Glutamatergic neuron (in vitro differentiated cells): Measurements from ENCODE around the gene MME. TPM values are rescaled to one million over a fixed set of nuclear protein-coding genes. Genes with fewer than 3 reads are reported as not detected.

Source experiments
- DNase-seq: peaks from one replicate; pipeline ENCODE4 v3.0.0; 2022
- H3K27ac Mint-ChIP-seq: one replicate; pipeline ENCODE4 v1.8.0; 2020; ENCODE audit warnings: mild to moderate bottlenecking, mixed read lengths, inconsistent platforms; ENCODE audit not compliant: unreplicated experiment
- H3K27me3 Mint-ChIP-seq: one replicate; pipeline ENCODE4 v1.8.0; 2020; ENCODE audit warnings: mild to moderate bottlenecking, moderate library complexity, mixed read lengths, inconsistent platforms; ENCODE audit not compliant: unreplicated experiment
- H3K36me3 Mint-ChIP-seq: one replicate; pipeline ENCODE4 v1.8.0; 2020; ENCODE audit warnings: mild to moderate bottlenecking, mixed read lengths, inconsistent platforms; ENCODE audit not compliant: unreplicated experiment
- H3K4me1 Mint-ChIP-seq: one replicate; pipeline ENCODE4 v1.8.0; 2020; ENCODE audit warnings: mild to moderate bottlenecking, low read depth, mixed read lengths, inconsistent platforms; ENCODE audit not compliant: unreplicated experiment
- H3K4me3 Mint-ChIP-seq: one replicate; pipeline ENCODE4 v1.8.0; 2020; ENCODE audit warnings: mild to moderate bottlenecking, mixed read lengths, inconsistent platforms; ENCODE audit not compliant: unreplicated experiment
- H3K9me3 Mint-ChIP-seq: one replicate; pipeline ENCODE4 v1.8.0; 2020; ENCODE audit warnings: mild to moderate bottlenecking, moderate library complexity, mixed read lengths, inconsistent platforms; ENCODE audit not compliant: unreplicated experiment
- CTCF ChIP-seq: fragments of 200-600 bp; sonication (generic); IDR thresholded peaks from one replicate; pipeline ENCODE4 v1.5.0; 2021; ENCODE audit not compliant: partially characterized antibody, unreplicated experiment
- total RNA-seq: library from RNA; stranded (reverse); fragmentation: NEBNext Ultra II Directional; extraction: Animal tissue kit (Norgen Biotek cat#: 25700); gene quantifications from one replicate; pipeline ENCODE4 v1.2.1, GENCODE V29; 2021; ENCODE audit not compliant: unreplicated experiment

Gene MME
- total RNA-seq, 1 donor from 2014 or later, result 6.6 TPM

DNA sequence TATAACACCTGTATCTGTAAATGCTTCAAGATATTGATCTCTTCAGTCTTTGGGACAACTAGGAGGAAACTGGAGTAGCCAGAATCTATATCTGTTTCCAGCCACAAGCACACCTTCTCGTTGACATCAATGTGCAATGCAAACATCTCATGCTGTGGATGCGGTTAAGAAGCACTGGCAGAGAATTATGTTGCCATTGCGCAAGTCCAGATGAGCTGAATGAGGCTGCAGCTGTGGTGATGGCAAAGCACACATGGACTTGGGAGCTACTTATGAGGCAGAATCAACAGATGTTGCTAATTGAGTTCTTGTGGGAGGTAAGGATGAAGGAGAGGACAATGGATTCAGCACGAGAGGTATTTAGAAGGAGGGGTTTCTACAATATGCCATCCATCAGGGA, 122.5 kb downstream of the MME start:
- no peaks in the 10 kb centered on the region for H3K27me3 Mint-ChIP-seq
- no peaks in the 10 kb centered on the region for H3K36me3 Mint-ChIP-seq
- H3K4me1 Mint-ChIP-seq, result peaks cover 6% of the 10 kb centered on the region
- no peak overlapping the region for H3K27ac Mint-ChIP-seq
- no peak for DNase-seq
- TF ChIP-seq CTCF, result no peak
- H3K4me3 Mint-ChIP-seq, result no peak overlapping the region
- no peaks in the 10 kb centered on the region for H3K9me3 Mint-ChIP-seq

- peaks cover 3% of the 10 kb centered on the region for H3K4me1 Mint-ChIP-seq
- H3K9me3 Mint-ChIP-seq, result no peaks in the 10 kb centered on the region
- H3K36me3 Mint-ChIP-seq, result no peaks in the 10 kb centered on the region
- H3K4me3 Mint-ChIP-seq, result no peak overlapping the region
- H3K27ac Mint-ChIP-seq, result no peak overlapping the region
- TF ChIP-seq CTCF, result no peak
- no peaks in the 10 kb centered on the region for H3K27me3 Mint-ChIP-seq
- DNase-seq, result no peak
Observed at GRCh38 chr3:155204851-155205250, 124.7 kb downstream of the MME start.

GRCh38 chr3:155208183-155208800, 128.2 kb downstream of the MME start:
- Mint-ChIP-seq H3K27me3 (no peaks in the 10 kb centered on the region), H3K4me3 (no peak overlapping the region), H3K27ac (no peak overlapping the region), H3K4me1 (no peaks in the 10 kb centered on the region), H3K9me3 (no peaks in the 10 kb centered on the region), H3K36me3 (no peaks in the 10 kb centered on the region)
- TF ChIP-seq CTCF, result no peak
- no peak for DNase-seq

DNA sequence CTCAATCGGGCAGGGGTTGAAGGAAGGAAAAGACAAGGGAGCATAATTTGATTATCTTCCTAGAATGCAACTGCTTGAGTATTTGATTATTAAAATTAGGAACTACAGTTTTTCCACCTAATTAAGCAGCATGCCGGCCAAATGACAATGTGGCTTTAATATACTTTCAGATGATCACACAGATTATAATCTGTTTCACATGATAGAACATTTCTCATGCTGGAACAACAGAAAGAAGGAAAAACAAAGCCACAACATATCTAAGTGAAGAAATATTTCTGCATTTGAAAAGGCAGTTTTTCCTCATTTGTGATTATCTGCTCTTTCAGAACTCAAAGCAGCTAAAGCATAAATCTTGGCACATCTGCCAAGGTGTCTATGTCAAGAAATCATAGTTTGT, 130.6 kb downstream of the MME start:
- no peak for DNase-seq
- no peaks in the 10 kb centered on the region for H3K36me3 Mint-ChIP-seq
- H3K4me3 Mint-ChIP-seq, result no peak overlapping the region
- H3K9me3 Mint-ChIP-seq, result no peaks in the 10 kb centered on the region
- no peak for TF ChIP-seq CTCF
- no peaks in the 10 kb centered on the region for H3K4me1 Mint-ChIP-seq
- H3K27ac Mint-ChIP-seq, result no peak overlapping the region
- no peaks in the 10 kb centered on the region for H3K27me3 Mint-ChIP-seq

- H3K36me3 Mint-ChIP-seq, result no peaks in the 10 kb centered on the region
- H3K4me3 Mint-ChIP-seq, result no peak overlapping the region
- no peaks in the 10 kb centered on the region for H3K27me3 Mint-ChIP-seq
- no peaks in the 10 kb centered on the region for H3K9me3 Mint-ChIP-seq
- no peak overlapping the region for H3K27ac Mint-ChIP-seq
- H3K4me1 Mint-ChIP-seq, result no peaks in the 10 kb centered on the region
- DNase-seq, result no peak
- TF ChIP-seq CTCF, result no peak
Observed at GRCh38 chr3:155211266-155211665, 131.1 kb downstream of the MME start.
